H1 (cell line): ENCODE measurements around the gene EHBP1. TPM values are rescaled to one million over a fixed set of nuclear protein-coding genes. Genes with fewer than 3 reads are reported as not detected.

Source experiments
- CTCF ChIA-PET: fragments of 300-600 bp; sonication (Branson Sonifier 250); formaldehyde crosslinking; loops from one replicate; lab custom pipeline; 2021; ENCODE audit not compliant: partially characterized antibody; lab: Charles Lee
- POLR2A ChIA-PET: fragments of 300-600 bp; sonication (Branson Sonifier 250); formaldehyde crosslinking; loops from one replicate; lab custom pipeline; 2021; ENCODE audit warnings: inconsistent platforms; ENCODE audit not compliant: partially characterized antibody; lab: Charles Lee
- DNase-seq, 2 experiments: peaks; one replicate each; pipeline versions ENCODE4 v3.0.0 to v3.0.0-alpha.2; 2010 to 2022; ENCODE audit warnings: low spot score in 2 of 2, low read depth in 1 of 2, mixed read lengths in 1 of 2
- FAIRE-seq: peaks from 2 replicates; lab custom pipeline; 2011; peaks lifted over from hg19 to GRCh38; lab: Jason Lieb, UNC
- H2AFZ ChIP-seq: 2 replicates; pipeline ENCODE4 v1.8.1; 2012; ENCODE audit warnings: low read length, inconsistent platforms
- H2AK5ac ChIP-seq: 2 replicates; pipeline ENCODE4 v1.6.1; 2013; ENCODE audit warnings: low read depth, low read length
- H2BK120ac ChIP-seq: replicated peaks from 2 replicates; pipeline ENCODE3; 2013; ENCODE audit warnings: low read depth, low read length, inconsistent platforms
- H2BK12ac ChIP-seq: 2 replicates; pipeline ENCODE4 v1.6.1; 2013; ENCODE audit warnings: low read depth, low read length
- H2BK15ac ChIP-seq: 2 replicates; pipeline ENCODE4 v1.6.1; 2013; ENCODE audit warnings: low read length
- H2BK20ac ChIP-seq: 2 replicates; pipeline ENCODE4 v1.6.1; 2013; ENCODE audit warnings: low read length
- H2BK5ac ChIP-seq: 2 replicates; pipeline ENCODE4 v1.6.1; 2013; ENCODE audit warnings: low read depth, low read length
- H3K14ac ChIP-seq: 2 replicates; pipeline ENCODE4 v1.6.1; 2013; ENCODE audit warnings: inconsistent platforms; ENCODE audit not compliant: insufficient read length
- H3K18ac ChIP-seq: 2 replicates; pipeline ENCODE4 v1.6.1; 2013; ENCODE audit warnings: low read length; ENCODE audit errors: extremely low read depth
- H3K23ac ChIP-seq: 2 replicates; pipeline ENCODE4 v1.6.1; 2013; ENCODE audit warnings: inconsistent platforms; ENCODE audit not compliant: insufficient read length
- H3K23me2 ChIP-seq: 2 replicates; pipeline ENCODE4 v1.6.1; 2013; ENCODE audit warnings: low read depth, low read length
- H3K27ac ChIP-seq: 2 replicates; pipeline ENCODE4 v1.6.1; 2011; ENCODE audit warnings: low read depth, low read length, inconsistent platforms
- H3K27me3 ChIP-seq, 4 experiments: replicated peaks in 1 of 4; 1 replicate in 1 of 4; 2 replicates in 3 of 4; pipeline versions ENCODE4 v1.6.1 to v1.8.1; 2011 to 2013; ENCODE audit warnings: low read length in 3 of 4, mild to moderate bottlenecking in 3 of 4, inconsistent platforms in 2 of 4, mixed read lengths in 2 of 4, moderate library complexity in 1 of 4; ENCODE audit not compliant: control insufficient read depth in 3 of 4, insufficient read depth in 3 of 4; ENCODE audit errors: extremely low read depth in 1 of 4
- H3K36me3 ChIP-seq, 4 experiments: 2 replicates each; pipeline versions ENCODE4 v1.6.1 to v1.8.1; 2011 to 2013; ENCODE audit warnings: mild to moderate bottlenecking in 4 of 4, low read length in 3 of 4, moderate library complexity in 2 of 4, control low read depth in 1 of 4, inconsistent platforms in 1 of 4; ENCODE audit not compliant: insufficient read depth in 4 of 4, control insufficient read depth in 2 of 4
- H3K4ac ChIP-seq: replicated peaks from 2 replicates; pipeline ENCODE3; 2013; ENCODE audit warnings: low read length, low read depth, mixed read lengths, inconsistent platforms; ENCODE audit not compliant: insufficient read length
- H3K4me1 ChIP-seq, 4 experiments: replicated peaks in 1 of 4; 1 replicate in 1 of 4; 2 replicates in 3 of 4; pipeline versions ENCODE4 v1.6.1 to v1.8.1; 2011 to 2013; ENCODE audit warnings: low read length in 3 of 4, inconsistent platforms in 2 of 4, mixed read lengths in 1 of 4; ENCODE audit not compliant: insufficient read depth in 4 of 4, control insufficient read depth in 3 of 4
- H3K4me2 ChIP-seq, 2 experiments: 2 replicates each; pipeline versions ENCODE4 v1.6.1 to v1.8.1; 2011 to 2013; ENCODE audit warnings: low read depth in 2 of 2, low read length in 2 of 2, control low read depth in 1 of 2, inconsistent platforms in 1 of 2, mild to moderate bottlenecking in 1 of 2; ENCODE audit not compliant: insufficient read depth in 1 of 2
- H3K4me3 ChIP-seq, 4 experiments: fragments of 200-600, 300-600 bp in 1 of 4; sonication (generic), shearing (Covaris generic), sonication (Bioruptor Twin) in 1 of 4; 2 replicates each; pipeline versions ENCODE4 v1.5.1 to v1.8.1; 2011 to 2016; ENCODE audit warnings: low read length in 4 of 4, low read depth in 3 of 4, control low read depth in 2 of 4, inconsistent platforms in 2 of 4, mild to moderate bottlenecking in 2 of 4, mixed read lengths in 1 of 4, moderate library complexity in 1 of 4; ENCODE audit not compliant: insufficient read depth in 2 of 4; ENCODE audit errors: extremely low read depth in 1 of 4
- H3K56ac ChIP-seq: replicated peaks from 2 replicates; pipeline ENCODE3; 2013; ENCODE audit warnings: low read depth, mild to moderate bottlenecking, mixed read lengths, low read length, inconsistent platforms; ENCODE audit not compliant: insufficient read length
- H3K79me1 ChIP-seq: 2 replicates; pipeline ENCODE4 v1.6.1; 2013; ENCODE audit warnings: low read depth, low read length, control low read depth
- H3K79me2 ChIP-seq, 2 experiments: 2 replicates each; pipeline versions ENCODE4 v1.6.1 to v1.8.1; 2012 to 2013; ENCODE audit warnings: low read length in 2 of 2, mild to moderate bottlenecking in 2 of 2, inconsistent platforms in 1 of 2; ENCODE audit not compliant: insufficient read depth in 2 of 2, control insufficient read depth in 1 of 2
- H3K9ac ChIP-seq, 4 experiments: replicated peaks in 1 of 4; 1 replicate in 1 of 4; 2 replicates in 3 of 4; pipeline versions ENCODE4 v1.6.1 to v1.8.1; 2011 to 2013; ENCODE audit warnings: low read depth in 3 of 4, low read length in 3 of 4, control low read depth in 2 of 4, mild to moderate bottlenecking in 2 of 4, moderate library complexity in 2 of 4, inconsistent platforms in 1 of 4; ENCODE audit errors: extremely low read depth in 1 of 4
- H3K9me3 ChIP-seq, 2 experiments: 2 replicates each; pipeline versions ENCODE4 v1.6.1 to v1.8.1; 2012 to 2013; ENCODE audit warnings: mild to moderate bottlenecking in 2 of 2, moderate library complexity in 2 of 2, control low read depth in 1 of 2, inconsistent platforms in 1 of 2, low read depth in 1 of 2, low read length in 1 of 2, mixed read lengths in 1 of 2; ENCODE audit not compliant: insufficient read depth in 2 of 2
- H4K20me1 ChIP-seq, 2 experiments: replicated peaks in 1 of 2; 2 replicates each; pipeline versions ENCODE3 to v1.8.1; 2011 to 2013; ENCODE audit warnings: inconsistent platforms in 2 of 2, low read length in 2 of 2, mild to moderate bottlenecking in 1 of 2; ENCODE audit not compliant: insufficient read depth in 2 of 2, control insufficient read depth in 1 of 2
- H4K5ac ChIP-seq: 2 replicates; pipeline ENCODE4 v1.6.1; 2013; ENCODE audit warnings: low read length, low read depth, mixed read lengths, inconsistent platforms; ENCODE audit not compliant: insufficient read length
- H4K8ac ChIP-seq: 2 replicates; pipeline ENCODE4 v1.8.0; 2013; ENCODE audit warnings: mild to moderate bottlenecking, moderate library complexity, low read length, inconsistent platforms; ENCODE audit not compliant: insufficient read depth; ENCODE audit errors: extremely low read depth
- H4K91ac ChIP-seq: replicated peaks from 2 replicates; pipeline ENCODE3; 2013; ENCODE audit warnings: low read length, mixed read lengths, inconsistent platforms; ENCODE audit not compliant: insufficient read length
- CBX5 ChIP-seq: fragments of 300-800, 300-1000 bp; sonication (generic); IDR thresholded peaks from 2 replicates; pipeline ENCODE4 v1.7.1; 2016; ENCODE audit warnings: antibody characterized with exemption, low read length, low read depth
- CHD2 ChIP-seq: IDR thresholded peaks from 2 replicates; pipeline ENCODE4 v1.6.1; 2012; ENCODE audit warnings: low read length, improper control_type of control experiment
- CTBP2 ChIP-seq: IDR thresholded peaks from 2 replicates; pipeline ENCODE4 v1.7.0; 2011; ENCODE audit warnings: borderline replicate concordance, mild to moderate bottlenecking, moderate library complexity, mixed read lengths, low read length; ENCODE audit not compliant: insufficient read depth, insufficient read length
- EGR1 ChIP-seq: IDR thresholded peaks from 2 replicates; pipeline ENCODE4 v1.6.1; 2011; ENCODE audit warnings: low read depth, low read length, borderline replicate concordance
- EZH2 ChIP-seq: fragments of 200-600 bp; sonication (generic); IDR thresholded peaks from 2 replicates; pipeline ENCODE4 v1.7.1; 2012; ENCODE audit warnings: low read depth, mild to moderate bottlenecking, moderate library complexity, low read length, inconsistent platforms; ENCODE audit not compliant: severe bottlenecking
- GABPA ChIP-seq: IDR thresholded peaks from 2 replicates; pipeline ENCODE4 v1.6.1; 2011; ENCODE audit warnings: mild to moderate bottlenecking, low read length, moderate library complexity, borderline replicate concordance; ENCODE audit not compliant: insufficient read depth
- JUND ChIP-seq: IDR thresholded peaks from 2 replicates; pipeline ENCODE4 v1.6.1; 2011; ENCODE audit warnings: mild to moderate bottlenecking, improper control_type of control experiment, low read length
- NANOG ChIP-seq: IDR thresholded peaks from 2 replicates; pipeline ENCODE4 v1.6.1; 2011; ENCODE audit warnings: low read length, low read depth, mild to moderate bottlenecking, inconsistent platforms; ENCODE audit not compliant: insufficient read depth, poor library complexity, severe bottlenecking
- SAP30 ChIP-seq: fragments of 300-600 bp; sonication (generic); IDR thresholded peaks from 2 replicates; pipeline ENCODE4 v1.7.1; 2012; ENCODE audit warnings: low read length, moderate library complexity, mild to moderate bottlenecking, inconsistent platforms; ENCODE audit not compliant: insufficient read depth, insufficient replicate concordance
- TEAD4 ChIP-seq: IDR thresholded peaks from 2 replicates; pipeline ENCODE4 v1.6.1; 2012; ENCODE audit warnings: low read depth, low read length, inconsistent platforms, mixed read lengths
- WGBS, 2 experiments: shearing (Covaris generic) in 1 of 2; methylation state at CpG; one replicate each; pipeline versions ENCODE4 v1.1.6 to v1.1.7; 2013 to 2015; ENCODE audit warnings: low lambda C conversion rate in 2 of 2, mixed read lengths in 2 of 2, inconsistent platforms in 1 of 2, low coverage in 1 of 2, missing lambda C conversion rate in 1 of 2; ENCODE audit not compliant: insufficient replicate concordance in 2 of 2, insufficient coverage in 1 of 2, insufficient read length in 1 of 2; ENCODE audit errors: extremely low coverage in 1 of 2, missing lambda C conversion rate in 1 of 2; 5-methylcytosine and 5-hydroxymethylcytosine counted together
- polyA plus RNA-seq, 7 experiments: library from polyadenylated mRNA; depleted of rRNA in 3 of 7; stranded (reverse) in 5 of 7; unstranded in 2 of 7; fragments of >200 nt in 5 of 7; fragments of 200-250 nt in 2 of 7; gene quantifications; 1 replicate in 5 of 7; 2 replicates in 1 of 7; 4 replicates in 1 of 7; pipeline versions ENCODE4 v1.2.1 to v1.2.3, GENCODE V29; 2011 to 2013; ENCODE audit warnings: missing spikeins in 2 of 7, mixed read lengths in 2 of 7
- total RNA-seq: library from RNA; stranded (reverse); fragmentation: NEBNext Ultra II Directional; extraction: Animal tissue kit (Norgen Biotek cat#: 25700); gene quantifications from 2 replicates; pipeline ENCODE4 v1.2.1, GENCODE V29; 2021
- TF ChIP-seq, protein P1 (sequence below): IDR thresholded peaks from 2 replicates; pipeline ENCODE4 v1.6.1; 2012; ENCODE audit warnings: inconsistent platforms

Gene EHBP1
- total and polyA plus RNA-seq, 2 of the 8 experiments (the other 6 are each of a cell fraction or from before 2014, with no cell fraction given): 12.0 to 64.1 TPM

DNA sequence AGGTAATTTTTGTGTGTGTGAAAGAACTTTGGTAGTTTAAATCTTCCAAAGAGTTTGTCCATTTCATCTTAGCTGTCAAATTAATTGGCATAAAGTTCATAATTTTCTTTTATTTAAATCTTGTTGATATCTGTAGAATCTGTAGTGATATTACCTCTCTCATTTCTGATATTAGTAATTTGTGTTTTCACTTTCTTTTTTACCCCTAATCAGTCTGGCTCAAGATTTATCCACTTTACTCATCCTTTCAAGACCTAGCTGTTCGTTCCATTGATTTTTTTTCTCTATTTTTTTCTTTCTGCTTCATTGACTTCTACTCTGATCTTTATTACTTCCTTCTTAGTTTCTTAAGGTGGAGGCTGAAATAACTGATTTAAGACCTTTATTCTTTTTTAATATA is 202.6 kb downstream of the EHBP1 start:
- Histone ChIP-seq H2BK20ac (no peak overlapping the region), H3K56ac (no peak overlapping the region), H3K27ac (no peak overlapping the region), H3K27me3 (no peaks in the 10 kb centered on the region), H4K91ac (no peak overlapping the region), H3K9me3 (no peaks in the 10 kb centered on the region), H3K36me3 (no peaks in the 10 kb centered on the region), H3K4ac (no peak overlapping the region), H4K5ac (no peak overlapping the region), H4K20me1 (no peaks in the 10 kb centered on the region), H2BK12ac (no peak overlapping the region), H4K8ac (no peak overlapping the region), H3K18ac (no peak overlapping the region), H2BK120ac (no peak overlapping the region), H2BK5ac (no peak overlapping the region), H3K14ac (no peak overlapping the region), H3K4me3 (no peak overlapping the region), H3K23me2 (no peaks in the 10 kb centered on the region), H3K23ac (no peak overlapping the region), H3K4me2 (no peak overlapping the region), H3K4me1 (no peaks in the 10 kb centered on the region), H2BK15ac (no peak overlapping the region), H3K9ac (no peak overlapping the region), H2AFZ (no peak overlapping the region), H3K79me1 (no peaks in the 10 kb centered on the region), H3K79me2 (no peaks in the 10 kb centered on the region), H2AK5ac (no peak overlapping the region)
- 89% methylated on average over 1 of the region's 1 CpG; no CpG with 5 or more reads in 1 of the 2 experiments for WGBS, 2 experiments
- ChIA-PET CTCF (no interaction called here), POLR2A (no interaction called here)
- DNase-seq (no peak), FAIRE-seq (no peak)
- TF ChIP-seq, protein P1, sequence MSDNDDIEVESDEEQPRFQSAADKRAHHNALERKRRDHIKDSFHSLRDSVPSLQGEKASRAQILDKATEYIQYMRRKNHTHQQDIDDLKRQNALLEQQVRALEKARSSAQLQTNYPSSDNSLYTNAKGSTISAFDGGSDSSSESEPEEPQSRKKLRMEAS: no peak
- TF ChIP-seq SAP30: no peak
- no peak for TF ChIP-seq CBX5
- no peak for TF ChIP-seq CTBP2
- TF ChIP-seq EGR1: no peak
- no peak for TF ChIP-seq CHD2
- no peak for TF ChIP-seq JUND
- no peak for TF ChIP-seq NANOG
- no peak for TF ChIP-seq TEAD4
- no peak for TF ChIP-seq GABPA
- no peak for TF ChIP-seq EZH2
